H9 (cell line): ENCODE measurements around the gene ATP13A4. TPM values are rescaled to one million over a fixed set of nuclear protein-coding genes. Genes with fewer than 3 reads are reported as not detected.

Source experiments
- DNase-seq: peaks from one replicate; pipeline ENCODE4 v3.0.0-alpha.2; 2017
- H2AFZ ChIP-seq: one replicate; pipeline ENCODE4 v1.6.1; 2013; ENCODE audit warnings: mild to moderate bottlenecking, low read length, control low read depth, moderate library complexity
- H2AK5ac ChIP-seq: 2 replicates; pipeline ENCODE4 v1.6.1; 2013; ENCODE audit warnings: low read length, control low read depth, mixed read lengths; ENCODE audit not compliant: insufficient read length
- H2BK120ac ChIP-seq: one replicate; pipeline ENCODE4 v1.6.1; 2013; ENCODE audit warnings: low read depth, mild to moderate bottlenecking, low read length, control low read depth, inconsistent platforms; ENCODE audit not compliant: poor library complexity, severe bottlenecking
- H2BK12ac ChIP-seq: 2 replicates; pipeline ENCODE4 v1.6.1; 2013; ENCODE audit warnings: low read length, control low read depth, mixed read lengths, low read depth; ENCODE audit not compliant: insufficient read length
- H2BK15ac ChIP-seq: 2 replicates; pipeline ENCODE4 v1.6.1; 2013; ENCODE audit warnings: low read depth, low read length, control low read depth
- H2BK20ac ChIP-seq: one replicate; pipeline ENCODE4 v1.6.1; 2013; ENCODE audit warnings: low read depth, mild to moderate bottlenecking, low read length, control low read depth, inconsistent platforms; ENCODE audit not compliant: poor library complexity, severe bottlenecking
- H2BK5ac ChIP-seq: 2 replicates; pipeline ENCODE4 v1.6.1; 2013; ENCODE audit warnings: low read length, control low read depth, mixed read lengths; ENCODE audit not compliant: insufficient read length
- H3K14ac ChIP-seq: 2 replicates; pipeline ENCODE4 v1.6.1; 2013; ENCODE audit warnings: low read length, control low read depth; ENCODE audit not compliant: insufficient read depth
- H3K18ac ChIP-seq: 2 replicates; pipeline ENCODE4 v1.6.1; 2013; ENCODE audit warnings: low read depth, mild to moderate bottlenecking, mixed read lengths, low read length, control low read depth; ENCODE audit not compliant: insufficient read length
- H3K23ac ChIP-seq: 2 replicates; pipeline ENCODE4 v1.6.1; 2013; ENCODE audit warnings: low read length, control low read depth, mixed read lengths, low read depth; ENCODE audit not compliant: insufficient read length
- H3K23me2 ChIP-seq: 2 replicates; pipeline ENCODE4 v1.6.1; 2013; ENCODE audit warnings: low read depth, mild to moderate bottlenecking, mixed read lengths, low read length, control low read depth; ENCODE audit not compliant: insufficient read length, poor library complexity, severe bottlenecking
- H3K27ac ChIP-seq: 2 replicates; pipeline ENCODE4 v1.5.1; 2013; ENCODE audit warnings: low read length, control low read depth, mixed read lengths, low read depth; ENCODE audit not compliant: insufficient read length
- H3K27me3 ChIP-seq: 2 replicates; pipeline ENCODE4 v1.6.1; 2013; ENCODE audit warnings: low read length, control low read depth, inconsistent platforms; ENCODE audit not compliant: insufficient read depth
- H3K4ac ChIP-seq: 2 replicates; pipeline ENCODE4 v1.6.1; 2013; ENCODE audit warnings: low read depth, mild to moderate bottlenecking, control low read depth, inconsistent platforms, low read length, moderate library complexity
- H3K4me1 ChIP-seq: 2 replicates; pipeline ENCODE4 v1.6.1; 2013; ENCODE audit warnings: low read length, control low read depth, inconsistent platforms; ENCODE audit not compliant: insufficient read depth
- H3K4me2 ChIP-seq: 2 replicates; pipeline ENCODE4 v1.6.1; 2013; ENCODE audit warnings: low read length, control low read depth, mixed read lengths; ENCODE audit not compliant: insufficient read length, insufficient read depth
- H3K56ac ChIP-seq: 2 replicates; pipeline ENCODE4 v1.6.1; 2013; ENCODE audit warnings: low read depth, mild to moderate bottlenecking, mixed read lengths, low read length, control low read depth; ENCODE audit not compliant: insufficient read length
- H3K79me1 ChIP-seq: 2 replicates; pipeline ENCODE4 v1.6.1; 2013; ENCODE audit warnings: low read depth, mild to moderate bottlenecking, moderate library complexity, low read length, control low read depth, inconsistent platforms; ENCODE audit not compliant: insufficient read depth, poor library complexity, severe bottlenecking
- H3K79me2 ChIP-seq: 2 replicates; pipeline ENCODE4 v1.6.1; 2013; ENCODE audit warnings: low read length, control low read depth, inconsistent platforms; ENCODE audit not compliant: insufficient read depth
- H3K9ac ChIP-seq: 2 replicates; pipeline ENCODE4 v1.6.1; 2013; ENCODE audit warnings: low read length, control low read depth, mixed read lengths; ENCODE audit not compliant: insufficient read length; ENCODE audit errors: extremely low read depth
- H3K9me3 ChIP-seq: one replicate; pipeline ENCODE4 v1.6.1; 2013; ENCODE audit warnings: low read depth, low read length, inconsistent platforms; ENCODE audit not compliant: control insufficient read depth
- H3T11ph ChIP-seq: one replicate; pipeline ENCODE4 v1.6.1; 2013; ENCODE audit warnings: mild to moderate bottlenecking, low read length, control low read depth, inconsistent platforms
- H4K20me1 ChIP-seq: one replicate; pipeline ENCODE4 v1.6.1; 2013; ENCODE audit not compliant: control insufficient read depth, insufficient read length, insufficient read depth
- H4K5ac ChIP-seq: 2 replicates; pipeline ENCODE4 v1.6.1; 2013; ENCODE audit warnings: low read depth, mild to moderate bottlenecking, mixed read lengths, low read length, control low read depth; ENCODE audit not compliant: insufficient read length
- H4K8ac ChIP-seq: replicated peaks from 2 replicates; pipeline ENCODE4 v1.6.1; 2013; ENCODE audit warnings: low read length, control low read depth, mixed read lengths, low read depth; ENCODE audit not compliant: insufficient read length
- H4K91ac ChIP-seq: 2 replicates; pipeline ENCODE4 v1.6.1; 2013; ENCODE audit warnings: low read depth, mild to moderate bottlenecking, moderate library complexity, mixed read lengths, low read length, control low read depth; ENCODE audit not compliant: insufficient read length
- H3K27ac Mint-ChIP-seq, 3 experiments: 2 replicates in 2 of 3; 3 replicates in 1 of 3; pipeline ENCODE4 v1.8.0; 2020 to 2021; ENCODE audit warnings: mixed read lengths in 3 of 3, mild to moderate bottlenecking in 1 of 3, moderate library complexity in 1 of 3
- H3K27me3 Mint-ChIP-seq: 2 replicates; pipeline ENCODE4 v1.8.0; 2021; ENCODE audit warnings: low read depth, mild to moderate bottlenecking, moderate library complexity, mixed read lengths
- H3K36me3 Mint-ChIP-seq, 3 experiments: 2 replicates in 2 of 3; 3 replicates in 1 of 3; pipeline ENCODE4 v1.8.0; 2020 to 2021; ENCODE audit warnings: low read depth in 3 of 3, mixed read lengths in 3 of 3; ENCODE audit not compliant: insufficient read depth in 1 of 3
- H3K4me1 Mint-ChIP-seq, 2 experiments: 2 replicates each; pipeline ENCODE4 v1.8.0; 2020; ENCODE audit warnings: mixed read lengths in 2 of 2
- H3K4me3 Mint-ChIP-seq, 2 experiments: 2 replicates in 1 of 2; 3 replicates in 1 of 2; pipeline ENCODE4 v1.8.0; 2020 to 2021; ENCODE audit warnings: mild to moderate bottlenecking in 2 of 2, mixed read lengths in 2 of 2, moderate library complexity in 1 of 2
- H3K9me3 Mint-ChIP-seq, 2 experiments: 2 replicates in 1 of 2; 3 replicates in 1 of 2; pipeline ENCODE4 v1.8.0; 2020; ENCODE audit warnings: mild to moderate bottlenecking in 2 of 2, mixed read lengths in 2 of 2, moderate library complexity in 1 of 2
- CTCF ChIP-seq: fragments of 200-600 bp; sonication (generic); conservative IDR thresholded peaks from 3 replicates; pipeline ENCODE4 v1.8.0; 2021; ENCODE audit warnings: antibody characterized with exemption, mild to moderate bottlenecking
- WGBS: extraction: QIAGEN DNeasy Blood & Tissue Kit; methylation state at CpG from one replicate; pipeline ENCODE4 v1.1.7; 2013; ENCODE audit warnings: missing lambda C conversion rate, low lambda C conversion rate, mixed read lengths; ENCODE audit not compliant: insufficient read length; ENCODE audit errors: extremely low coverage; 5-methylcytosine and 5-hydroxymethylcytosine counted together
- total RNA-seq: library from RNA; stranded (reverse); gene quantifications from 2 replicates; pipeline ENCODE4 v1.2.1, GENCODE V29; 2021

ATP13A4 gene
- total RNA-seq, 1 experiment from 2014 or later = 0.13 TPM

GRCh38 chr3:193367868-193368267 lies 186.8 kb downstream of the ATP13A4 start:
- H2AFZ ChIP-seq = no peak overlapping the region
- H3K56ac ChIP-seq = no peak overlapping the region
- no peak overlapping the region for H3K9ac ChIP-seq
- H3K4me2 ChIP-seq = no peak overlapping the region
- H3K4me1 Mint-ChIP-seq = no peaks in the 10 kb centered on the region
- H3K9me3 ChIP-seq = no peaks in the 10 kb centered on the region
- DNase-seq = no peak
- no peaks in the 10 kb centered on the region for H4K20me1 ChIP-seq
- no peak overlapping the region for H3K18ac ChIP-seq
- no peak overlapping the region for H4K5ac ChIP-seq
- no peak overlapping the region for H2BK5ac ChIP-seq
- no peak overlapping the region for H3K27ac ChIP-seq
- H2BK20ac ChIP-seq = no peak overlapping the region
- H3K4me1 ChIP-seq = no peaks in the 10 kb centered on the region
- no peaks in the 10 kb centered on the region for H3K79me2 ChIP-seq
- no peak overlapping the region for H3T11ph ChIP-seq
- no peak overlapping the region for H3K23ac ChIP-seq
- no peak overlapping the region for H3K4me3 Mint-ChIP-seq
- H3K27ac Mint-ChIP-seq = no peak overlapping the region
- no peak overlapping the region for H3K14ac ChIP-seq
- H3K79me1 ChIP-seq = no peaks in the 10 kb centered on the region
- H2AK5ac ChIP-seq = no peak overlapping the region
- H2BK15ac ChIP-seq = no peak overlapping the region
- H3K4ac ChIP-seq = no peak overlapping the region
- H2BK12ac ChIP-seq = no peak overlapping the region
- no CpG with 5 or more reads among the region's 1 CpG for WGBS
- H2BK120ac ChIP-seq = no peak overlapping the region
- no peak overlapping the region for H4K91ac ChIP-seq
- H4K8ac ChIP-seq = no peak overlapping the region
- no peak for TF ChIP-seq CTCF
- H3K36me3 Mint-ChIP-seq = no peaks in the 10 kb centered on the region
- no peaks in the 10 kb centered on the region for H3K23me2 ChIP-seq
- no peaks in the 10 kb centered on the region for H3K9me3 Mint-ChIP-seq
- no peaks in the 10 kb centered on the region for H3K27me3 ChIP-seq
- H3K27me3 Mint-ChIP-seq = no peaks in the 10 kb centered on the region
